Lung microvascular endothelial cell (primary cell): ENCODE measurements around the gene CLC. TPM values are rescaled to one million over a fixed set of nuclear protein-coding genes. Genes with fewer than 3 reads are reported as not detected.
A peak's percentile ranks its signal among the peaks of the same experiment; 100 is the strongest.
"Not testable (repeated sequence)": the region's sequence is repeated elsewhere in the genome, so short reads cannot be mapped to it uniquely, and the experiment has no call there.

ENCODE experiments used
- DNase-seq, 2 donors: peaks; one replicate each; pipeline versions ENCODE4 v3.0.0 to v3.0.0-alpha.2; 2010; ENCODE audit warnings: low read depth in 2 of 2
- total RNA-seq: library from RNA; depleted of rRNA; stranded (reverse); fragments of >200 nt; gene quantifications from 2 replicates; pipeline ENCODE4 v1.2.1, GENCODE V29; 2014

Gene CLC
- total RNA-seq: not detected in 2 replicates

DNA sequence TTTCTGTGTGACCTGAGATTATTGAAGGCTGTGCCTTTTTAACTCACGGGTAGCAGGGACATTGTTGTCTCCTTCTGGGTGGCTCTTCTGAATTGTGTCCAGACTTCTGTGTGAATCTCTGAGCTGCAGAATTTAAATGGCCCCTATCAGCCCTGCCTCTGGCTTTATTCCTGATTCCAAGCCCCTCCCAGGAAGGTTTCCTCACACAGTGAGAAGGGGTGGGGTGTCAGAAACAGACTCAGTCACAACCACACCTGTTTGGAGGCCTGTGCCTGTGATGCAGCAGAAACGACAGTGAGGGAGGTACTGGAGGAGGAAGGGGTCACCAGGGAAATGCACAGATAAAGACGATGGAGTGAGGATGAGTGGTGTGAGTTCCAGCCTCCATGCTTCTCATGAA lies at the start of gene CLC:
Gene CLC, minus strand, starts transcription at position 139 of the 400 bp plus-strand sequence. Its CDS starts 77 bp downstream, at position 62.
- DNase-seq: no peak

DNA sequence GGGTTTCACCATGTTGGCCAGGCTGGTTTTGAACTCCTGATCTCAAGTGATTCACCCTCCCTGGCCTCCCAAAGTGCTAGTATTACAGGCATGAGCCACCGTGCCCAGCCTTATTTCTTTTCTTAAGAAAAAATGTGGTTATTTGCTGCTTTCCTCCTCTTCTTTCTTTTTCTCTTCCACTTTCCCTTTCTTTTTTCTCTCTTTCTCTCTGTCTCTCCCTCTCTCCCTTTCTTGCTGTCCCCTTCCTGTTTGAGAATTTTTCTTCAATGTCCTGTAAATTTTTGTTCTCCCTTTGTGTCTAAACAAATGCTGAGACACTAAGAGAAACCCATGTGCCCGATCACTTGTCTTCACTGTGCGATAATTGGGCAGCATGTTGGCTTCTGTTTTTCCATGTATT lies 43.1 kb upstream of the CLC start:
- DNase-seq: no peak

GRCh38 chr19:39778763-39779162 lies 40.9 kb upstream of the CLC start, which contains the start of gene LEUTX:
LEUTX (plus strand) TSS chr19:39778854; CDS start chr19:39778921, 67 bp downstream.
- no peak for DNase-seq

DNA sequence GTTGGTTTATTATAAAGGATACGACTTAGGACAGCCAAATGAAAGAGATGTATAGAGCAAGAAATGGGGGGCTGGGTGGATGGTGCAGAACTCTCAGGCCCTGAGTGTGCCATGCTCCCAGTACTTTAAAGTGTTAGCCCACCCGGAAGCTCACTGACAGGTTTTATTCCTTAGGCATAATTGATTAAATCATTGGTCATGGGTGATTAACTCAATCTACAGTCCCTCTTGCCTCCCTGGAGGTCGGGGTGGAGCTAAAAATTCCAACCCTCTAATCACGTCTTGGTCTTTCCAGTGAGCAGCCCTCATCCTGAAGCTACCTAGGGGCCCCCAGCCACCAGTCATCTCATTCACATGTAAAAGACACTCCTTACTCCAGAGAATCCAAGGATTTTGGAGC lies 31.0 kb upstream of the CLC start:
- no peak for DNase-seq

GRCh38 chr19:39768334-39768733 lies 30.5 kb upstream of the CLC start:
- DNase-seq: no peak

GRCh38 chr19:39765091-39766076 lies 27.6 kb upstream of the CLC start:
- peak; percentile 54 to 61 for DNase-seq

DNA sequence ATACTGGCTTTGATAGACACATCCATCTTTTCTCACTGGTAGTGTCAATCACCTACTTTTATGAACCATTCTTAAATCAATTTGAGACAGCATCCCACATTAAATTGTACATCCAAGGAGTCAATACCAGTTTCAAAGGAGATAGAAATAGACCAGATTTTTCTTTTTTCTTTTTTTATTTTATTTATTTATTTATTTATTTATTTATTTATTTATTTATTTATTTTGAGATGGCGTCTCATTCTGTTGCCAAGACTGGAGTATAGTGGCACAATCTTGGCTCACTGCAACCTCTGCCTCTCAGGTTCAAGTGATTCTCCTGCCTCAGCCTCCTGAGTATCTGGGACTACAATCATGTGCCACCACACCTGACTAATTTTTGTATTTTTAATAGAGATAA lies 24.0 kb upstream of the CLC start:
- DNase-seq: not testable (repeated sequence)

DNA sequence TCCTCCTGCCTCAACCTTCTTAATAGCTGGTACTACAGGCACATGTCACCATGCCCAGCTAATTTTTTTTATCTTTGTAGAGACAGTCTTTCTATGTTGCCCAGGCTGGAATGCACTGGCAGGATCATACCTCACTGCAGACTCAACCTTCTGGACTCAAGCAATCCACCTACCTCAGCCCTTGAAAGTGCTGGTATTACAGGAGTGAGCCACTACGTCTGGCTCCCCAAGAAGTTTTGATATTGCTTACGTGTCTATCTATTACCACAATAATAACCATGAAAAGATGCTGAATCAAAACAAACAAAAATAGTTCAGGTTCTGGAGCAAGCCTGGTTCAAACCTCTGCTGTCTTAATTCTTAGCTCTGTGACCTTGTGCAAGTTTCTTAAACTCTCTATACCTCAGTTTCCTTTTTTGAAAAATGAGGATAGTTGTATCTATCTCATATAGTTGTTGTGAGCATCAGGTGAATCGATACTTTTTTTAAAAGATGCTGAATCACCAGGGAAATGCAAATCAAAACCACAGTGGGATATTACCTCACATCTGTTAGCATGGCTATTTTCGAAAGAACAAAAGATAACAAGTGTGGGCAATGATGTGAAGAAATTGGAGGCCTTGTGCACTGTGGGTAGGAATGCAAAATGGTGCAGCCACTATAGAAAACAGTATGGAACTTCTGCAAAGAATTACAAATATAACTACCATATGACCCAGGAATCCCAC lies 21.8 kb upstream of the CLC start:
- no peak for DNase-seq

GRCh38 chr19:39754971-39755370 lies 17.1 kb upstream of the CLC start:
- DNase-seq: no peak

- DNase-seq: no peak
Measured at GRCh38 chr19:39754544-39754943, 16.7 kb upstream of the CLC start.

- no peak for DNase-seq
Measured at GRCh38 chr19:39752795-39753194, 15.0 kb upstream of the CLC start.

- DNase-seq: no peak
Measured at GRCh38 chr19:39752390-39752789, 14.6 kb upstream of the CLC start.

DNA sequence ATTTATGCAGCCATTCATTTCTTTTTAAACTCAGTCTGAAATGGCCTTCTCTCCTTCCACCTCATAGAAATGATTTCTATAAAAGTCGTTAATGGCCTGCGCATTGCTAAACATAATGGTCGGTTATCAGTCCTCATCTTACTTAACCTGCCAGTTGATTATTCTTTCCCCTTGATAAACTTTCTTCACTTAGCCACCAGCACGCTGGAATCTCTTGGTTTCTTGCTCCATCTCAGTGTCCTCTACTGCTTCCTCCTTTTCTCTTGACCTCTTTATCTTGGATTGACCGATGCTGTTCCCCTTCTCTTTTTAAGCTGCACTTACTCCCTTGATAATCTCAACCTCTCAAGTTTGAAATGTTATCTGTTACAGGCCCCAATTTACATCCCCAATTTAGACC lies 12.2 kb upstream of the CLC start:
- DNase-seq: no peak

- DNase-seq: no peak
Measured at GRCh38 chr19:39746836-39747529, 9.2 kb upstream of the CLC start.

GRCh38 chr19:39745643-39746042 lies 7.8 kb upstream of the CLC start:
- no peak for DNase-seq

DNA sequence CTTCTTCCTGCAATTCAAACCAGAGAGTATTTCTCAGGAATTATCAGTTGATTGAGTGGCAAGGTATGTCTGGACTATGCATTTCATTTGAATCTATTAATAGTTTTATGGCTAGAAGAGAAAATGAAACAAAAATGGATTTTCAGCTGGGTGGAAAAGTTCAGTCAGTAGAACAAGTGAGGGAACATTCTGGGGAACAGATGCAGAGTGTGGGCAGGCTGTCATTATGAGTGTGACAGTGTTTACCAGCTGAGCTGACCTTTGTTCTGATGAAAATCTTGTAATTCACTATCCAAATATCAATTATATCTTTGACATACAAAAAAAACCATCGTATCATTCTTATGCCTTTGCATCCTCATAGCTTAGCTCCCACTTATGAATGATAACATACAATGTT lies 2.6 kb upstream of the CLC start:
- no peak for DNase-seq

GRCh38 chr19:39738814-39739213 lies 985 bp upstream of the CLC start:
- no peak for DNase-seq

DNA sequence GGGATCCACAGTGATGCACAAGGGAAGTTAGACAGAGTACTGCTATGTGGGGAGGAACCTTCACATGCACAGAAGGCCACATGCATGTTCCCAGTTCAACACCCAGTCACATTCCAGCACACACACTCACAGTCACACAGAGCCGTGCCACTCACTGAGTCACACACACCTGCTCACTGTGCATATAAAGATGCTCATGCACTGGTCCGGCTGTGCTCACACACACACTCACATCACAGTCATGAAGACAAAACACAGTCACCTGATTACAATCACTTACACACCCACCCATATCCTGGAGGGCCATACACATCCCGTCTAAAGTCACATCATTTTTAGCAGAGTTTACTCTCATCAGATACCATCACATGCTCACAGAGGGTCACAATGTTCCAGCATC lies 478 bp downstream of the CLC start:
- DNase-seq: no peak

DNA sequence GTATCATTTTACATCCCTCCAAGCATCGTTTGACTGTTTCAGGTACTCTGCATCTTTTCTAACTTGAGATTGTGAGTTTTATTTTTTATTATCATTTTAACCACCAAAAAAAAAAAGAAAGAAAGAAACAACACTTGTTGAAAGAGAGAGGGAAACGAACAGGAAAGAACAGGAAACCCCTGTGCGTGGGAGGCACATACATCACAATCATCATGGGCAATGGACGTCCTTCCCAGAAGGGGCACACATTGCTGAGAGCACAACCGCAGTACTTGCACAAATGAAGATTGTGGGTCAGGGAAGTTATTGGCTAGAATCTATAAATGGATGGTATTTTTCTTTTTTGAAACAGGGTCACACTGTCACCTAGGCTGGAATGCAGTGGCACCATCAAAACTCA lies 1.7 kb downstream of the CLC start:
- peak in 1 of 2 donors; percentile 5 for DNase-seq

GRCh38 chr19:39735688-39736087 lies 2.1 kb downstream of the CLC start:
- DNase-seq: no peak

DNA sequence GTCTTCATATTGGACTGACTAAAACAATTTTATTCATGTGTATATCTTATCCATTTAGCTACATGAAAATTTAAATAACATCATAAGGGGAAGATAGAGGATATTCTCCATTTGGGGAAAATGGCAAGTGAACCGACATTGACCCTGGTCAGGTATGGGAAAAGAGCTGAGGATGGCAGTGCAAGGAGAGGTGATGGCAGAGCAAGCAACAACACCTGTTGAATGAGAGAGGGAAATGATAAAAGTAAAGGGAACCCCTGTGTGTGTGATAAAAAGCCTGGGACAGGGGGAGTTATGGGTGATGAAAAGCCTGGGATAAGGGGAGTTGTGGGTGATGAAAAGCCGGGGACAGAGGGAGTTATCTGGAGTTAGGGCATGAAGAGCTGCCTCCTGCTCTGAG lies 4.0 kb downstream of the CLC start:
- no peak for DNase-seq

DNA sequence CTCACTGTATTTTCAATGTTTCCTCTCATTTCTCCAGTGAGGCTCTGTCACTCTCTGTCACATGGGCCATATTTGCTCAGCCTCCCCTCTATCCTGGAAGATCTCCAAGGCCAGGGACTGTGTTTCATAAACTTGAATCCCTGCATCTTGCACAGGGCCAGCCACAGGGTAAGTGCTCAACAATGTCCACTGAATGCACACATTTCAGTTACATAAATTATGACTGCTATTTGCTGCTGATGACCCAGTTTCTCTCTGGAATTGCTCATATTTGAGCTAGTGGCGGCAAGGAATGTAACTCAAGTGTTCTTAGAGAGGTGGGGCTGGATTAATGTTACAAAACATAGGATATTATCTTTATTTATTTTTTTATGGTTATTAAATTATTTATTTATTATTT lies 6.1 kb downstream of the CLC start:
- no peak for DNase-seq
